GM04503 (cell line): Measurements from ENCODE around the gene DGKQ.
"Not testable (repeated sequence)": the region's sequence is repeated elsewhere in the genome, so short reads cannot be mapped to it uniquely, and the experiment has no call there.

Source experiments
- DNase-seq: peaks from one replicate; pipeline ENCODE4 v3.0.0-alpha.2; 2012; ENCODE audit warnings: low read depth

The DGKQ gene

DNA sequence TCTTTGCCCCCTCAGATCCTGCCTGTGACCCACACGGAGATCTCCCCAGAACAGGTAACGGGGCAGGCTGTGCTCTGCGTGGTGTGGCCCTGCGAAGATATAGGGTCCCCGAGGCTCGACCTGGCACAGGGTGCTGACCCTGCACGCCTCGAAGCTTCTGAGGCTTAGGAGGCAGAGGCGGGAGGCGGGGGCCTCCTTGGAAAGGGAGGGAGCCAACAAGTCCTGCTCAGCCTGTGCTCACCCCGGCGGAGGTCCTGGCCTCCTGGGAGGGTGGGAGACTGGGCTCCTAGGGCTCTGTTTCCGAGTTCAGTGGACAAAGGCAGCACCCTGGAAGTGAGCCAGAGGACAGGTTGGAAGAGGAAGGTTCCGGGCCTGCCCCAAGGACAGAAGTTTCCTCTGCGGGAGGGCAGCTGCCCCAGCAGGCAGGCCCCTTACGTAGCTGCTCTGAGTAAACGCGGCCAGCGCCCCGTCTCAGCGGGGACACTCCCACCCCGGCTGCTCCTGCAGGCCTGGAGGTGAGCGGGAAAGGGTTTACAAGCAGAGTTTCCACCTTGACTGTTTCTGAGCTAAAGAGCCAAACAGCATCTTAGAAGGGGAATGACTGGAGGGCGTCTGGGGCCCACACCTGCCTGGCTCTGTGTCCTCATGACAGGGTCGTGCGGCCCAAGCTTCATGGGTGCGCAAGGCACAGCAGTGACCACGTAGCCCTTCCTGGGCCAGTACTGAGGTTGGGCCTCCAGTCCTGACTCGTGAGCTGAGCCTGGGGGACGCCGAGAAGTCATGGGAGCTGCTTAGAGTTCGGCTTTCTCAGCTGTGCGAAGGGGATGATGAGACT is 25.1 kb downstream of the DGKQ start:
- DNase-seq: no peak

DNA sequence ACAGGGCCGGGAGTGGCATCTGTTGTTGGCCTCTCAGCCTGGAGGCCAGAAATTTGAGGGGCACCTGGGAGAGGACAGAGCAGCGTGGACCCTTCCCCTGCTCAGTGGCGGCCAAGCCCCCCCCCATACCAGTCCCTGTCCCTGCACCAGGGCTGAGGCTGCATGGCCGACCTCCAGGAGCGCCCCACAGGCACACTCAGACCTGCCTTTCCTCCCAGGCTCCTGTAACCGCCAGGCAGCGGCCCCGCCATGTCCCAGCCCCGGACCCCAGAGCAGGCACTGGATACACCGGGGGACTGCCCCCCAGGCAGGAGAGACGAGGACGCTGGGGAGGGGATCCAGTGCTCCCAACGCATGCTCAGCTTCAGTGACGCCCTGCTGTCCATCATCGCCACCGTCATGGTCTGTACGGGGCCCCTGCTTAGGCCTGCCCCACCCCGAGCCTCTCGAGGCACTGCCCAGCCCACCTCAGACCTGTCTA is 25.8 kb downstream of the DGKQ start:
- DNase-seq: no peak

DNA sequence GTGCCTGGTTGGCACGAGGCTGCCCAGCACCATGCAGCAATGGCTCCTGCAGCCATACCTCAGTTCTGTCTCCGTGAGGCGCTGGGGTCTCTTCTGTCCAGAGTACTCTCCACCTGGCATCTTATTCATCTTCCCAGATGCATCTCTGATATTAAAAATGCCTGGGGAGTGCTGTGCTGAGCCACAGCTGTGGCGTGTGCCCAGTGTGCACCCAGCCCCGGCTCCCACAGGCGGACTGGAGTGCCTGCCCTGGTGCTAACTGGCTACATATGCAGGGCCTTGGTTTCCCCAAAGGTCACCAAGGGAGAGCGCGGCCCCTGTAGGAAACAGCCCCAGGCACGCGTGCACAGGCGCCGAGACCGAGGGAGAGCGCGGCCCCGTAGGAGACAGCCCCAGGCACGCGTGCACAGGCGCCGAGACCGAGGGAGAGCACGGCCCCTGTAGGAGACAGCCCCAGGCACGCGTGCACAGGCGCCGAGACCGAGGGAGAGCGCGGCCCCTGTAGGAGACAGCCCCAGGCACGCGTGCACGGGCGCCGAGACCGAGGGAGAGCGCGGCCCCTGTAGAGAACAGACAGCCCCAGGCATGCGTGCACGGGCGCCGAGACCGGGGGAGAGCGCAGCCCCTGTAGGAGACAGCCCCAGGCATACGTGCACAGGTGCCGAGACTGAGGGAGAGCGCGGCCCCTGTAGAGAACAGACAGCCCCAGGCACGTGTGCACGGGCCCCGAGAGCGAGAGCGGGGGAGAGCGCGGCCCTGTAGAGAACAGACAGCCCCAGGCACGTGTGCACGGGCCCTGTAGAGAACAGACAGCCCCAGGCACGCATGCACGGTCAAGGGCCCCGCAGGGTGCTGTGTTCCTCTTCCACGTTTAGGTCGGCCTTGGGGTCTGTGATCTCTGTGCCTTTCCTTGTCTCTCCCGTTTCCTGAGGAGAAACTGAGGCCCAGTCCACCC is 26.6 kb downstream of the DGKQ start:
- no peak for DNase-seq

DNA sequence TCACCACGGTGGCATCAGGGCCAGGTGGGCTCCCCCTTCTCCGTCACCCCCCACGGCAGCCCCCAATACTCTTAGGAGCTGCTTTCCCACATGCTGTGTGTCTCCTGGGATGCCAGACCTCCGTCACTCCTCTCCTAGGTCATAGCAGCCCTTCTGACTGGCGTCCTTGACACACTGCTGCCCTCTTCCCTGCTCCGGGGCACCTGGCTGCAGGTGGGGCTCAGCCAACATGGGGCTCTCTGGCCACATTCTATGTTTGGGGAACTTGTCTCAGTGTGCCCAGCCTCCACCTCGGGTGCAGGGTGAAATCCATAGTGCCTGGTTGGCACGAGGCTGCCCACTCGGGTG is 27.3 kb downstream of the DGKQ start:
- DNase-seq: no peak

DNA sequence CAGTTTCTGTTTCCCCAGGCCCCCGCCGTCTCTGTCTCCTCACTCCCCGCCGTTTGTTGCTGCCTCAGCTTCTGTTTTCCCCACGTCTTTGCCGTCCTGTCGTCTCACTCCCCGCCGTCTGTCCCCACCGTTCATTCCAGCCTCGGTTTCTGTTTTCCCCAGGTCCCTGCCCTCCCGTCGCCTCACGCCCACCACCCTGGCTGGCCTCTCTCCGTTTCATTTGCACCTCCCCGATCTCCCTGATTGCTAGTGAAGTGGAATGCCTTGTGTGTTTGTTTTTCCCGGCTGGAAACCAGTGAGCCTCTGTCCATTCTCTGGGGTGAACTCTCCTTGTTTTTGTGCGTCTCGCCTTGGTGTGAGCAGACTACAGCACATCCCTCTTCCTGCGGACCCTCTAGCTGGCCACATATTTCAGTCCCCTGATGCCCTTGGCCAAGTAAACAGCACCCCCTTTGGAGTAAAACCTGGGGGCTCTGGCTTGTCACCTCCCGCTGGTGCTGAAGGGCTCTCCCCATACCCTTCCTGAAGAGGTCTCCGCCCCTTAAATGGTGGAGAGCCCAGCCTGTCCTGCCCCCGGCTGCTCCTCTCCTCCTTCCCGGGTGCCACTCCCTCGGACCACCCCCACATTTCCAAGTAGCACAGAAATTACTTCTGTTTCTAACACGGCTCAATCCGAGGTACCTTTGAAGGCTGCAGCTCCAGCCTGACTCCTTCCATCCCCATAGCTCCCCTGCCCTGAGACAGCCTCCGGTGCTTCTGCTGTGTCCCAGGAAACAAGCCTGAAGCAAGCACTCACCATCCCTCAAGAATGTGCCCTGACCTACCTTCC is 27.9 kb downstream of the DGKQ start:
- DNase-seq: no peak

DNA sequence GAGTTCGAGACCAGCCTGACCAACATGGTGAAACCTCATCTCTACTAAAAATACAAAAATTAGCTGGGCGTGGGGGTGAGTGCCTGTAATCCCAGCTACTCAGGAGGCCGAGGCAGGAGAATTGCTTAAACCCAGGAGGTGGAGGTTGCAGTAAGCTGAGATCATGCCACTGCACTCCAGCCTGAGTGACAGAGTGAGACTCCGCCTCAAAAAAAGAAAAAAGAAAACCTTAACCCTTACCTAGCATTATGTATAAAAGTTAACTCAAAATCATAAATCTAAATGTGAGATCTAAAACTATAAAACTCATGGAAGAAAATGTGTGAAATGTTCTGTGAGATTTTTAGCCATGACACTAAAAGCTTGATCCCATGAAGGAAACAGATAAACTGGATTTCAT is 33.9 kb downstream of the DGKQ start:
- DNase-seq: not testable (repeated sequence)

DNA sequence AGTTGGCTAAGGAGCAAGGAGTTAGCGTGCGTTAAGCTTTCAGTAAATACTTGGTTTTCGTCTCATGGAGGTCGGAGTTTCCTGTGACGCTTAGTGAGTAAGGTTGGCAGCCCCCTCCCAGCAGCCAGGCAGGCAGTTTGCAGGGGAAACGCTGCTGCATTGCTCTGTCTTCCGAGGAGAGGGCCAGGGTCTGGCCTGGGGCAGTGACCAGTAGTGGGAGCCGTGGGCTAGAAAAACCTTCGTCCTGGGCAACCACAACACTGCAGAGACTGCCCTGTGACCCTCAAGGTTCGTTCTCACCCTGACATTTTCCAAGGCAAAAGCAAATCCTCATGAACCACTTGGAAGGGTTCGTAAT is 40.7 kb downstream of the DGKQ start:
- no peak for DNase-seq

DNA sequence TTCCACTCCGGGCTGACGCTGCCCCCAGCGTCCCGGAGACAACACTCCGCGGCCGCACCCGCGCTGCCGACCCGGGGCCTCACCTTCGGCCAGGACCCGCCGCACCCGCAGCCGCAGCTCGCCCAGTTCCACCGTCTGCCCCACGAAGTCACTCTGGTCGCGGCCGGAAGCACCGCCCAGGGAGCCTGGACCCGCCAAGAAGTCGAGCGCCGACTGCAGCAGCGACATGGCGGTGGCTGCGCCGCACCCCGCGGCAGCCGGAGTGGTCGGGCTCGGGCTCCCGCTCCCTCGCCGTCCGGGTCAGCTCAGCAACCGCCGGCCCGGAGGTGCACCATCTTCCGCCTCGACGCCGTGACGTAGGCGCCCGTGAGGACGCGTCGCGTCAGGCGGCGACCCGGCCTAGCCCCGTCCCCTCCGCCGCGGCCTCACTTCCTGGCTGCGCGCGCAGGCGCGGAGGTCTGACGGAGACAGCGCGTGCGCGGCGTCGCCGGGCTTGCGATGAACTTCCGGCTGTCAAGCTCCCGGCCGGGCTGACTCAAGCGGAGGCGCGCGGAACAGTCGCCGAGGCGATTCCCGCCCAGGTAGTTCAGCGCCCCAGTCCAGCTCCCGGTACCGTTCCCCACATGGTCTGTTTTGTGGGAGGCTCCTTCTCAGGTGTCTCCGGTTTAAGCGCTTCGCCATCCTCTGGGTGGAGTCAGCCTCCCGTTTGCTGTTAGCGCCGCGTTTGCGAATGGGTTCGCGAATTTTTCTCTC is 41.2 kb downstream of the DGKQ start, which contains the start of the genes GAK and TMEM175:
TSS of gene GAK (minus strand) at position 357 of the 753 bp plus-strand sequence. CDS start at position 228, 129 bp downstream.
TSS of gene TMEM175 (plus strand) at position 501 of the 753 bp plus-strand sequence. CDS start 15,280 bp downstream, outside the sequence.
- peak; percentile 75 for DNase-seq

DNA sequence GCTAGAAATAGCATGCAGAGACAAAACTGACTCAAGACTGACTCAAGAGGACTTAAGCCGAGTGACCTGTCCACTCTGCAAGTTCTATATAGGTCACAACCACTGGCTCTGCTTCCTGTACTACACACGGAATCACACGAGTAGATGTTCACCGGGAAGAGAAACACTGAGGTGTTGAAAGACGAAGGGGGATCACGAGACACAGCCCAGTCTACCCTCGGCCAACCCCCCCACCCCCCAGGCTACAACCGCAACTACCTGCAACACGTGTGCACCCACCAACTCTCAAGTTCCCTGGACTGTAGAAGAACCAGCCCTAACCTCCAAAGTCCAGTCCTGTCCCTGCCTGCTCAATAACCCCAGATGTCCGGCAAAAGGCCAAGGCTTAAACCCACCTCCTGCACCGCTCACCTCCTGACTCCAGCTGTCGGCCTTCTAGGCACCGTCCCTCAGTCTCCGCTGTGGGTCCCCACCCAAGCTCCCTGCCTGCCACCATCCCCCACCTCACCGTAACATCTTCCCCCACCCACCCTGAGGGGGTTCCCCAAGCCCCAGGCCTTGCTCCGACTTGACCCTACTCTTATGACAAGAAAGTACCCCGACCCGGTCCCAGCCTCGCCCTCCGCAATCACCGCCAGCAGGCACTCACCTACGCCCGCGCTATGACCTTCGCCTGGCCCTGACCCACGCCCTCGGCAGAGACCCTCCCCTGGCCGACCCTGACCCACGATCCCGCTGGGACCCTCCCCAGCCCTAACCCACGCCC is 42.0 kb downstream of the DGKQ start:
- peak; percentile 39 for DNase-seq

DNA sequence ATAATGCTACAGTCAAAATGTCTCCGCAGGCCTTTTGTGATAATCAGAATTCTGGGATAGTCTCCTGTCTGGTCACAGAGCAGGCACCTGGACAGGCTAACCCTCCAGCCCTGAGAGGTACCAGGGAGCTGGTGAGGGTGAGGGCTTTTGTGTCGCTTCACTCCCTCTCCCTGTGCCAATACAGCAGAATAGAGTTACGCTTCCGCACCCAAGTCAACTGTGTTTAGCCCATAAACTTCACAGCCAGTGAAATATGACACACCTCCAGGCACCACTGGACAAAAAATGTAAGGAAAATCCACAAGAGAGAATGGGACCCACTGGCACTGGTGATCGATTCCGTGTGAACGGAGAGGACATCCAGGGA is 42.6 kb downstream of the DGKQ start:
- DNase-seq: no peak

DNA sequence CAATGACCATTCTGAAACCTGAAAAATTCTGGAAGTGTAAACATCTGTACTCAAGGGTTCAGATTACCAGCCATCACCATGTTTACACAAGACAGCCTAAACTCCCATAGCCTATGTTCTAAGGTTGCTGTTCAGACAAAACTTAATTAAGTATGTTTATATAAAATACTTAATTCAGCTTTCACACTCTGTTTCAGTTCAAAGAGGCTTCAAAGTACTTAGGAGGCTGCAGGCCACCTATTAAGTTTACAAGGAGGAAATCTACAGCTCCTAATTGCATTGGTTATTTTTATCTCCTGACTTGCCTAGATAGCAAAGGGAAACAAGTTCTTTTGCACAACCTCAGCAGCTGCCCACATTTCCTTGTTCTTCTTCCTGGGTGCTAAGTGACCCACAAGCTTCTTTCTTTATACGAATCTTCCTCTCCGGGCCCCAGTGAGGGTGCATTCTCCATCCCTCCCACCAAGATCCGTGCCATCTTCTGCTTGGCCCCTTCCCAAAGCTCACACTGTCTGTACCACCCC is 43.3 kb downstream of the DGKQ start:
- DNase-seq: no peak

DNA sequence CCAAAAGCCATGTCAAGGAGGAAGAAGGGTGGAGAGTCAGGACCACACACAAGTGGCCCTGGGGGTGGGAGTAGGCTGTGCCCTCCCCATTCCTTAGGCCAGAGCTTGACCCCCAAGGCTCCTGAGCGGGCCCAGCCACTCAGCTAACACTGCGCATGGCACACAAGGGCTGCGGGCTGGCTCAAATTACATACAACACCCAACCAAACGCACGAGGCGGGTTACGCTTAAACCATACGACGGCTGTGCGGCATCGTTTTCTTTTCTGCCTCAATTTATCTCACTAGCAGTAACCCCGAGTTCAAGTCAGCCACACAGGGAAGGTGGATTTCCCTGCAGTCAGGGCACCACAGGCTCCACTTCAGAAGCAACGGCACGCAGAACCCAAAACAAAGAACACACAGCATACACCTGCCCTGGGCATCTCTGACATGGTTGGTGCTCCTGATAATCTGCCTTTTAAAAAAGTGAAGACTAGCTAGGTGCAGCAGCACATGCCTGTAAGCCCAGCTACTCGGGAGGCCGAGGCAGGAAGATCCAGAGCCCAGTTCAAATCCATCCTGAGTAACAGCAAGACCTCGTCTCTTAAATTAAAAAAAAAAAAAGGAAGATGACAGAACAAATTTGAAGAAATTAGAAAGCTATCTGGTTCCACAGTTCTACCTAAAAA is 44.1 kb downstream of the DGKQ start:
- no peak for DNase-seq

DNA sequence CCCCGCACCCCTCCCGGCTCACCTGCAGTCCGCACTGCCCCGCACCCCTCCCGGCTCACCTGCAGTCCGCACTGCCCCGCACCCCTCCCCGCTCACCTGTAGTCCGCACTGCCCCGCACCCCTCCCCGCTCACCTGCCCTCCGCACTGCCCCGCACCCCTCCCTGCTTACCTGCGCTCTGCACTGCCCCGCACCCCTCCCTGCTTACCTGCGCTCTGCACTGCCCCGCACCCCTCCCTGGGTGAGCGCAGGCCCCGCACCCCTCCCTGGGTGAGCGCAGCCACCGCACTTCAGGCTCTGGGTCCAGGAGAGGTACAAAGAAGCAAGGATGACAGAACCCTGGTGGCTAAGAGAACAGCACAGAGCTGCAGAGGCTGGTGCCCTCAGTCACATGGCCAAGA is 45.8 kb downstream of the DGKQ start:
- DNase-seq: not testable (repeated sequence)

DNA sequence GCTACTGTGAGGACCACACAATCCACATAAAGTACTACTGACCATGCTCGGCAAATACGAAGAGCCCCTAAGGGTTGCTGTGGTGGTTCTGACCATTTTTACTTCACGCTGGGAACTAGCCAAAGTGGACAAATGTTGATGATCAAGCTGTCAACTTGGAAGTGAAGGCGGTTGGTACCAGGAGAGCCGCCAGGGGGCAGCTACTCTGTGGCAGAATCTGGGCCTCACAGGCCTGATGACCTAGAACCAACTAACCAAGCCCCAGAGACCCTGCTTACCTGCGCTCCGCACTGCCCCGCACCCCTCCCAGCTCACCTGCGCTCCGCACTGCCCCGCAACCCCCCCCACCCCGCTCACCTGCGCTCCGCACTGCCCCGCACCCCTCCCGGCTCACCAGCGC is 46.8 kb downstream of the DGKQ start:
- DNase-seq: no peak

DNA sequence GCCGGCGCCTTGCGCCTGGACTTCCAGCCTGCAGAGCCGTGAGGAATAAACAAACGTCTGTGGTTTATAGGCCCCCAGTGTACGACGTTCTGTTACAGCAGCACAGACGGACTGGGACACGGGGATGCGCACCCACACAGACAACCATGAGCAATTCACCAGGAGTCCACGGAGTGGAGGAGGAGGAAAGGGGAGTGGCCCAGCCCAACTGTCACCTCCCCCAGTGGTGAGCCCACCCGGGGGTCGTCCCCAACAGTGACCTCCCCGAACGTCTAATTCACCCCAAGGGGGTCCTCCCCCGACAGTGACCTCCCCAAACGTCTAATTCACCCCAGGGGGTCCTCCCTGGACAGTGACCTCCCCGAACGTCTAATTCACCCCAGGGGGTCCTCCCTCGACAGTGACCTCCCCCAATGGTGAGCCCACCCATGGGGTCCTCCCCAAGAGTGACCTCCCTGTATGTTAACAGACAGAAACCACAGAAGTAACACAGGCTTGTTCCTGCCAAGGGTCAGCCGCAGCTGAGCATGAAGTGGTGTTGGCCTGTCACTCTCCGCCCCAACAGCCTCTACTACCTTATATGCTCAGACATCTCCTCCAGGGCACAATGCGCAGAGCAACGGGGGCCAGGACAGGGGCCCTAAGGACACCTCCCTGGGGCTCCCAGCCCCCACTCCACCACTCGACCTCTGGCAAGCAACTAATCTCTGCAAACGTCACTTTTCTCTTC is 47.4 kb downstream of the DGKQ start:
- no peak for DNase-seq

DNA sequence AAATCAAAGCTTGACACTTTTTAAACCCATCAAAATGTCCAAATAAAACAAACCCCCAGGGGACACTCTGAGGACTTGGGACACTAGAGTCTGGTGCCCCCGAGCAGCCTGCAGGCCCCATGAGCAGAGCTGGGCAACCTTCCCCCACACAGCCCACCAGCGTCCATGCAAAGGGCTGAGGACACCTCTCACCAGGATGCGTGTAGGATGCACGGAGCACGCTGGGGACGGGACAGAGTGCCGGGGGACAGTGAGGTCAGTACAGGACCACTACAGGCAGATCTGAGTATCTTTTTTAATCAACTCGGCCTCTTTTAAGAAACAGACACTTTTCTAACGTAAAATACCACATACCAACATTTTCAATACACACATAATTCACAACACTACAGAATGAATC is 48.2 kb downstream of the DGKQ start:
- no peak for DNase-seq

DNA sequence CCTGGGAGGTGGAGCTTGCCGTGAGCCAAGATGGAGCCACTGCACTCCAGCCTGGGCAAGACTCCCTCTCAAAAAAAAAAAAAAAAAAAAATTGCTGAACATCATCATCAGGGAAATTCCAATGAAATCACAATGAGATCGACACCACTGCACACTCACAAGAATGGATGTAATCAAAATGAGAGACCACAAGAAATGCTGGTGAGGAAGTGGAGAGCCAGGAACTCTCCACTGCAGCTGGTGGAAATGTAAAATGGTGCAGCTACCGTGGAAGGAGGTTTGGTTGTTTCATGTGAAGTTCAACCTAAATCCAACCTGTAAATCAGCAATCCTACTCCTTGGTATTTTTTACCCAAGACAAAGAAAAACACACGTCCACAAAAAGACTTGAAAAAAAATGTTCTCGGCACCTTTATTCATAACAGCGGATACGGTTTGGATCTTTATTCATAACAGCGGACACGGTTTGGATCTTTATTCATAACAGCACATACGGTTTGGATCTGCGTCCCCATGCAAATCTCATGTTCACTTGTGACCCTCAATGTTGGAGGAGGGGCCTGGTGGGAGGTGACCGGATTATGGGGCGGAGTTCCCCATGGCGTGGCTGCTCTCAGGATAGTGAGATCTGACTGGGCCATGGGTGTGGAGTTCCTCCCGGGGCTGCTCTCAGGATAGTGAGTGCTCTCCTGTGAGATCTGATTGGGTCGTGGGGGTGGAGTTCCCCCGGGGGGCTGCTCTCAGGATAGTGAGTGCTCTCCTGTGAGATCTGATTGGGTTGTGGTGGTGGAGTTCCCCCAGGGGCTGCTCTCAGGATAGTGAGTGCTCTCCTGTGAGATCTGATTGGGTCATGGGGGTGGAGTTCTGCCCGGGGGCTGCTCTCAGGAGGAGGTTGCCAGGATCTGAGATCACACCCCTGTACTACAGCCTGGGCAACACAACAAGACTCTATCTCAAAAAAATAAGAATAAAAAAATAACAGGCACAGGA is 49.0 kb downstream of the DGKQ start:
- DNase-seq: no peak
